ENCODE data around the gene DCD.
"Not testable (repeated sequence)": the region's sequence is repeated elsewhere in the genome, so short reads cannot be mapped to it uniquely, and the experiment has no call there.

The DCD gene, protein sequence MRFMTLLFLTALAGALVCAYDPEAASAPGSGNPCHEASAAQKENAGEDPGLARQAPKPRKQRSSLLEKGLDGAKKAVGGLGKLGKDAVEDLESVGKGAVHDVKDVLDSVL

DNA sequence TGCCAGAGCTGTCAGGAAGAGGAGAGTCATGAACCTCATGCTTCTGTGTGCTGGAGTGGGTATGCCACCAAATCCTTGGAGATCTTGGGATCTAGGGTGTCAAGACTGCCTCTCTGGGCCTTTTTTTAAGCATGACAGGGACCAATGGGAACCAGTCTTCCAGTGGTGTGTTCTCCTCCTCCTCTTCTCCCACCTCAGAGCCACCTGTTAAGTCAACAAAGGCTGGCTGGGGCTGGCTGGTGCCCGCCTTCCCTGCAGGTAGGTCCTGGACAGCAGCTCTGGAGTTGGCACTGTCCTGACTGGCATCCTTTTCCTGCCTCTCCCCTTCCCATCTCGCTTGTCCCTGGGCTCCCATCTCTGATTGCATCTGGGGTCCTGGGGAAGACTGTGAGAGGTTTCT, at the start of gene DCD:
Gene DCD (minus strand): TSS at position 101 of the 400 bp plus-strand sequence. CDS start 62 bp downstream, at position 39.
- DNase-seq (ENCODE audit: low read depth in 2 of 2), result no peak

DNA sequence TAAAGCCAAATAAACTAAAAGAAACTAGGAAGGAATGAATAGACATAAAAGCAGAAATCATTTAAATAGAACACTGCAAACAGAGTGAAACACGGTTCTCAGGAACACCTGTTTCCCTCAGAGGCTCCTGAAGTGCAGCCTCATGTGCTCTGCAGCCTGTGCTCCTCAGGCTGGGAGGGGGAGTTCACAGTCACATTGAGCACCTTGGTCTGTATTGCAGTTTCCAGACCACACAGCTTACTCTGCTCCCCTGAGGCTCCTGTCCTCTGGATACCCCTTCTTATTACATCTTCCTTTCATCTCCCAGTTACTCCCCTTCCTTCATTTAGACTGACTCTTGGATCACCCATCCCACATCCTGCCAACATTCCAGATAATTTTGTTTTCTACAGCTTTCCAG, 49.7 kb upstream of the DCD start:
- no peak for DNase-seq (ENCODE audit: low read depth in 2 of 2)

DNA sequence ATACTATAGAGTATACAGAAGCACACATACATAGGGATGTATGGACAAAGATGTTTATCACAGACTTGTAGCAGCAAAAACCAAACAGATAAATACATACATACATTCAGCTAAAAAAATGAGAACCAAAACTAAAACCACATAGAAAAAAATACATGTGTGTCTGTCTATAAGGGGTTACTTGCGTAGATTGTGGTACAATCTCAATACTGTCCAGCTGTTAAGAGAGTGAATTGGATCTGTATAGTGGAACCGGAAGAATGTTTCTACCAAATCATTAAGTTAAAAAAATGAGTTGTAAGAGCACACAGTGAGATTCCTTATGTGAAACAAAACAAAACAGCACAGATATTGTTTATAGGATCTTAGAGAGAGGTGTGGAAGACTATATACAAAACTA, 44.2 kb upstream of the DCD start:
- DNase-seq (ENCODE audit: low read depth in 2 of 2), result no peak

DNA sequence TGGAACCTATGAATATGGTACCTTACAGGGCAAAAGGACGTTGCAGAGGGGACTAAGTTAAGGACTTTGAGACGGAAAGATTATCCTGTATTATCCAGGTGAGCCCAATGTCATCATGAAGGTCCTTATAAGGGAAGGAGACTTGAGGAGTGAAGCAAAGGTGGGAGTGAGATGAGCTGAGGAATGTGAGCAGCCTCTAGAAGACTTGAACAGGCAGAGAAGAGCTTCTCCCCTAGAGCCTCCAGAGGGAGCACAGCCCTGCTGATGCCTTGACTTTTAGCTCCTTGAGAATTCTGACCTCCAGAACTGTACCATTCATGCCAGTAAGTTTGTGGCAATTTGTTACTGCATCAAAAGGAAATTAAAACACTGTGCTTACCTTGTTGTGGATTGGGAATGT, 41.8 kb upstream of the DCD start:
- DNase-seq (ENCODE audit: low read depth in 2 of 2), result no peak

DNA sequence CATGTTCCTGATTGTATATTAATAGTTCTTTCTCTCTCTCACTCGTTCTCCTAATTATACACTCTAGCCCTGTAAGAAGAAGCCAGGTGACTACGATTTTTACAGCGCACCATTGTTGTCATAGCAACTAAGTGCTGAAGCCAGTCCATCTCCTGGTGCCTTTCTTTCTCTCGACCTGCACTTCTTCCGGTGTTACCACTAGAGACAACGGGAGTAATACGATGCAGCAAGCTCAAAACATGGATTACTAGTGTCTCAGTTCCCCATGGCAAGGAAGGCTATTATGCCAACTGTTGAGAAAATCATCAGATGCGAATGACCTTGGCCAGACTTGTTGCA, 40.8 kb upstream of the DCD start:
- no peak for DNase-seq (ENCODE audit: low read depth in 2 of 2)

DNA sequence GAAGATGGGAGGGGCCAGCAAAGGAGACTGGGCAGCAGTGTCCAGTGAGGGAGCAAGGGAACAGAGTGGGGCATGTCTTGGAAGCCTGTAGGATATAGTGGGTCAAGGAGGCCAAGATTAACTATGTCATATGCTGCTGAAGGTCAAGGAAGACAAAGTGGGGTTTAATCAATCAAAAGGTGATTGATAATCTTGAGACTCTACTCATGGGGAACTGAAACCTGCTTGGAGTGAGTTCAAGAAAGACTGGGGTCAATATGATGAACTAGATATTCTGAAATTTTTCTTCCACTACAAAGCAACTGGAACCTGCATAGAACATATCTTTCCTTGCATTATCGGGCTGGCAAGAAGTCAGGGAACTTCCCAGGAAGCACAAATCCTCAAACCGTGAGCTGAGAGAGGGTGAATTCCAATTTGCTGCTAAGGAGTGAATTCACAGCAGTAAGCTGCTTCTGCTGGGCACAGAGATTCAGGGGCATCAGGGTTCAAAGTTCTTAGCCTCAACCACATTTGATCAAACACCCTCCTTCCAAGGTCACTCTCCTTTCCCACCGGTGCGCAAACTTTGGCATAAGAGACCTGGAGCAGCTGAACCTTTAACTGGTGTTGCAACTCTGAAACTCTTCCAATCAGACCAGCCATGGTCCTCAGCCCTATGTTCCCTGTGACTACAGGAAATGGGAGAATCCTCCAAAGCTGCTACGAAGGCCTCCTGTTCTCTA, 40.3 kb upstream of the DCD start:
- no peak for DNase-seq (ENCODE audit: low read depth in 2 of 2)

DNA sequence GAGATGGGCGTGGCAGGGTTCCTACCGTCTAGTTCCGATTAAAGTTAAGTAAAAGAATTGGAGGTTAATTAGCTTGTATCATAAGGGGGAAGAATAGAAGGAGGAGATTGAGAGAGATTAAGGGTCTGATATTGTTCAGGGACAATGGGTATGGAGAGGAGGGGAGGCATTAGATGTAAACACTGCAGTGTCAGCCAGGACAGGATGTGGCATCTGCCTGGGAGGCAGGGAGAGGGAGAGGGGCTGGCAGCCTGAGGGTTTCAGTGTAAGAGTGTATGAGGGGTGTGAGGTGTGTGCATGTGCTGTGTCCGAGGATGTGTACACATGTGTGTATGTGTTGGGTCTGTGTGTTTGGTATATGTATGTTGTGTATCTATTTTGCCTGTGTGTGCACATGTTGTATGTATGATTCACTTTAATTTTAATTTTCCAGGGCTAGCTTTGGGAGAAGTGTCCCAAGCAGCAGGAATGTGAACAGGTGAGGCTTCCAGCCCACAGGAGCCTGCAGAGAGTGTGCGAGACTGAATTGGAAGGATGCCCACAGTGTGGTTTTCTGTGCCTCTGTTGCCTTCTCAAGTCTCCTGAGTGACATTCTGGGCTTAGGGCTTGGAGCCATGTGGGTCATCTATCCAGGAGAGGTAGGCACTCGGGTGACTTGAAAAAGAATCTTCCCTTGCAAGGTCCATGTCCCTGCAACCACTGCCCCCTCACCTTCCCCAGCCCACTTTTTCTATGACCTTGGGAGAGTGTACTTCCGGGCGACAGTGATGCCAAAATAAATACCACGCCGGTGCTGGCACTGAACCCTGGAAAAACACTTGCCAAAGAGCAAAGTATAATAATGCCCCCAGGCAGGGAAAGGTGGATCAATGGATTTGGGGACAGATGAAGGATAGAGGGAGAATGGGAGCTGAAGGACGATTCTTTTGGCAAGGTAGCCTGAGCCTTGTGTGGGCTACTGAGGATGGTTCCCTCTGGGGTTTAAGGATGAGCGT, 36.8 kb upstream of the DCD start:
- DNase-seq (ENCODE audit: low read depth in 2 of 2), result no peak

DNA sequence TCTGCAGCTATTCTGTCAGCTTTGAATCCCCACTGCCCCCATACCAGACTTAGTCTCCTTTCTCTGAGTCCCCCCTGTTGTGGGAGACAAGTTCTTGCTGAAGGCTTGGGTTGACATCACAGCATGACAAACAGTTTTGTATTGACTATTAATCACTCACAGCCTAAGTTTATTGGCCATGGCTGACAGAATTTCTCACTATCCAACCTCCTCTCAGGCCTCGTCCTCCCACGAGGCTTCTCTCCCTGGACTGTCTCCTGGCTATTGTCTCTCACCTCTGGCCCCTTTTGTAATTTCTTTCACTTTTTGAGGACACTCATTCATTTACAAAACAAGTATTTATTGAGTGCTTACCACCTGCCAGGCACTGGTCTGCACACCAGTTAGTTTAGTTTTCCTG, 35.2 kb upstream of the DCD start:
- no peak for DNase-seq (ENCODE audit: low read depth in 2 of 2)

DNA sequence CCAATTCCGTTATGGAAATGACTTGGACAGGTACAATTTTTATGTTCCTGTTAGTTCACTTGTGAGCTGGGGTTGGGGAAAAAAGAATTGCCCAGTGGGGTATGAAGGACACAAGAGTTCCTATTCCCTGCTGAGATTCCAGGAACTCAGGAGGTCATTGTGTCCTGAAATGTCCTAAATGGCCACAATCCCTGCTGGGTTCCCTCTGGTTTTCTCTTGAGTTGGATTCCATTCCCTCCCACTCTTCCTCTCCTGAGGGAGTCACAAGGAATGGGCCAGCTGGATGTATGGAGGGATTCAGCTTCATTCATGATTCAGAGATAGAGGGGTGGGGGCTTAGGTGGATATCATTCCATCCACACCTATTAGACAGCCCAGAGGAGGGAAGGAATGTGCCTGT, 34.5 kb upstream of the DCD start:
- DNase-seq (ENCODE audit: low read depth in 2 of 2), result no peak

DNA sequence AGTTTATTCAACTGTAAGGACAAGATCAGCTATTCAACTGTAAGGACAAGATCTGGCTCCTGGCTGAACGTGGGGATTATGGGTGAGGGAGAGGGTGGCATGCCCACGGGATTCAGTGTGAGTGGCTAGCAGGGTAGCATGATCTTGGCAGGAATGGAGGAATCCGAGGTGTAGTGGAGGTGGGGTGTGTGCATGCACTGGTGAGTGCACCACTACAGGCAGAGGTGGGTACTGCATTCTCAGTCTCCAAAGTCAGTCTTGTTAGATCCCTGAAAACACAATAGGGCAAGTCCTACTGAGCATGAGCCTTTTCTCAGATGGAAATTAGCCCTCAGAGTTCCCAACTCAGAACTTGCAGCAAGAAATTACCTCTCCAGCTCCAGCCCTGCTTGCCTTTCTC, 32.2 kb upstream of the DCD start:
- DNase-seq (ENCODE audit: low read depth in 2 of 2), result peak; percentile 11 to 22

DNA sequence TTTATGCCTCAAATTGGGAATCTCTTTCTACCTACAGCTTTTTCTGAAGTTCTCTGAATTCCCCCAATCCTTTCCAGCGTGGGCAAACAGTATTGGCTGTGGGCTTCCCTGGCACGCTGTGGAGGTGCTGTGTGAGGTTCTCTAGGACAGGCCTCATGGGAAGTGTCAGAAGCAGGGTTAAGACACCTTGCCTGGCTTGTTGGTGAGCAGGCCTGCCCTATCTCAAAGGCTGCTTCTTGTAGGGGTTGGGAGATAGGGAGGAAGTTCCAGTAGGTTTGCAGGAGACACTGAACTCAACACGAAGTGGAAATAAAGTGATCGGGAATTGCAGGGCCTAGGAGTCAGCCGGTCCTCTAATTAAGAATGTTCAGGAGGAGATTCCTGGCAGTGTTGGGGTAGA, 30.0 kb upstream of the DCD start:
- no peak for DNase-seq (ENCODE audit: low read depth in 2 of 2)

DNA sequence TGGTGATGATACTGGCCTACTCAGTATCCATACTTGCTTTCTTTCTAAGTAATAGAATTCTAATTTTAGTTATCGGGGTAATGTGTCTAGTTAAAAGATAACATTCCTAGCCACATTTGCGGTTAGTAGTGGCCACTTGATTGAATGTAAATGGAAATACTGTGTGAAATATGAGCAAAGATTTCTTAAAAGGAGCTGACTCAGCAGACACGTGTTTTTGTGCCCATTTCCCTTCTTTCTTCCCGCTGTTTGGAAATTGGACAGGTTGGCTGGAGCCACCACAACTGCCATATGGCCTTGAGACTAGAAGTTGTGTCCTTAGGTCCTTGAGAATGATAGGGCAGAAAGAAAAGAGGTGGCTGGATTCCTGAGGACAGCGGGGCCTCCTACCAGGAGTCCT, 19.8 kb upstream of the DCD start:
- no peak for DNase-seq (ENCODE audit: low read depth in 2 of 2)

DNA sequence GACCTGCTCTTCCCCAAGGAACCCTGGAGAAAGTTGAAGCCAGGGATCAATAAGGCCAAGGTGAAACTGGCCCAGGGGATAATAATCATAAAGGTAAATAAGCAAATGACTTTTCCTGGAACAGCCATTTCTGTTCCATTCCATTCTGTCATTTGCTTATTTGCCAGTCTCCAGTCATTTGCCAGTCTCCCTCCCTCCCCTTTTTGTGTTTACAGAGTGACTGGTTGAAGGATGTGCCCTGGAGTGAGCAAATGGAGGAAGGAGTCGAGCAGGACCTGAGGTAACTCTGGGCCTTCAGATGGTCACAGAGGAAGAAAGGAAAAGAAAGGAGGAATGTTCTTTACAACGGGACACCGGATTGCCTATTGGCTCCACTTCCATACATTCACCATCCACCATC, 17.8 kb upstream of the DCD start:
- DNase-seq (ENCODE audit: low read depth in 2 of 2), result no peak

DNA sequence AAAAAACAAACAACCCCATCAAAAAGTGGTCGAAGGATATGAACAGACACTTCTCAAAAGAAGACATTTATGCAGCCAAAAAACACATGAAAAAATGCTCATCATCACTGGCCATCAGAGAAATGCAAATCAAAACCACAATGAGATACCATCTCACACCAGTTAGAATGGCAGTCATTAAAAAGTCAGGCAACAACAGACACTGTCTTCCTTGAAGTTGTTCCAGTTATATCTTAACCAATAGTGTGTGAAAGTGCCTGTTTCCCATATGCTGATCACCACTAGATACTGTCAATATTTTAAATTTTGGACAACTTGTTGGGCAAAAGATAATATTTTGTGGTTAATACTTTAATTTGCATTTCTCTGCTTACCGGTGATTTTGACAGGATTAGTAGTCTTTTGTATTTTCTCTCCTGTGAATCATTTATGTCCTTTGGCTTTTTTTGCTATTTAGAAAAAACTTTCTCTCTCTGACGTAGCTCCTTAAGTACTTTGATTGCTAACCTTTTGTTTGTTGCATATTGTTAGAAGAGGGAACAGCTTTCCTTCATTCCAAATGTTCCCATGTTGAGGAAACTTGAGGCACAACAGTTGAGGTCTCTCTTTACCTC, 17.0 kb upstream of the DCD start:
- DNase-seq (ENCODE audit: low read depth in 2 of 2), result not testable (repeated sequence)

DNA sequence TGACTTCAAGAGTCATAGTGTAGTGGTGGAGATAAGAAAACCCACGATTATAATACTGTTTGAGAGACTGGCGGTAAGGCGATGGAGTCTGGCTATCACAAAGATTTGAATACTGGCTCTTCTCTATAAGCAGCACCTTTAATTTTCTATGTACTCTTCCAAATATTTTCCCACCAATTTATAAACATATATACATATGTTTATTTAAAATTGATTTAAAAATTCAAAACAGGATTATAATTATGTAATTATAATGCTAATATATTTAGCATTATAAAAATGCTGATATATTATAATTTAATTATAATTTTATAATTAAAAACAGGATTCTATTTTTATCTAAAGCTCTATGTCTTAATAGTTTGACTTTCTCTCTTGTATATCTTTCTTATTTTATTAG, 15.4 kb upstream of the DCD start:
- DNase-seq (ENCODE audit: low read depth in 2 of 2), result no peak

DNA sequence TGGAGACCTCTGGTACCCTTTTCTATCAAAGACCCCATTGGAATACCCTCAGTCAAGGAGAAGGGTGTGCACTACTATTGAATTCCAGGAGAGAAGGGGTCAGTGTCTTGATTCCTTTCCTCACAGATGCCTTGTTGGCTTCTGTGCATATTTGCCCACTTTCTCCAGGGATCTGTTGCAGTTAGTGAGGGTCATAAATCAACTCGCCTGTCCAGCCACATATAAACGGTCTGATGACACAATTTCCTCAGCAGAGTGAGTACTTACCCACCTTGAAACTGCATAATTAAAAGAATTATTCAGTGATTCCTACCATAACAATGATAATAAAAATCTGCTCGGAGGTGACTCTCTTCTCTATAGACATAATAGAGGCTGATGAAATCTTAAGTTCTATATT, 13.9 kb upstream of the DCD start:
- DNase-seq (ENCODE audit: low read depth in 2 of 2), result no peak

DNA sequence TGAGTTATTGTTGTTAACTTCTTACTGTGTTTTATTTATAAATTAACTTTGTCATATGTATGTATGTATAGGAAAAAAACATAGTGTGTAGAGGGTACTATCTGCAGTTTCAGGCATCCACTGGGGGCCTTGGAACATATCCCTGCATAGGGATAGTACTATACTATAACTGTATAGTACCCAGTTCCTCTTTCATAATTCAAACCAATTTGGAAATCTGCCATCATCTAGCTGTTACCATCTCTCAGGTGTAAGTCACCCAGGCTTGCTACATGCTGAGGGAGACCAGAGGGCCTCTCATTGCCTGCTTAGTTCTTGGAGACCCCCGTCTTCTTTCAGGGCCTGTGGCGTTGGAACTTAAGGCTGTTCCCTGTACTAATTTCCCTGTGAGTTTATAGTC, 12.9 kb upstream of the DCD start:
- no peak for DNase-seq (ENCODE audit: low read depth in 2 of 2)

DNA sequence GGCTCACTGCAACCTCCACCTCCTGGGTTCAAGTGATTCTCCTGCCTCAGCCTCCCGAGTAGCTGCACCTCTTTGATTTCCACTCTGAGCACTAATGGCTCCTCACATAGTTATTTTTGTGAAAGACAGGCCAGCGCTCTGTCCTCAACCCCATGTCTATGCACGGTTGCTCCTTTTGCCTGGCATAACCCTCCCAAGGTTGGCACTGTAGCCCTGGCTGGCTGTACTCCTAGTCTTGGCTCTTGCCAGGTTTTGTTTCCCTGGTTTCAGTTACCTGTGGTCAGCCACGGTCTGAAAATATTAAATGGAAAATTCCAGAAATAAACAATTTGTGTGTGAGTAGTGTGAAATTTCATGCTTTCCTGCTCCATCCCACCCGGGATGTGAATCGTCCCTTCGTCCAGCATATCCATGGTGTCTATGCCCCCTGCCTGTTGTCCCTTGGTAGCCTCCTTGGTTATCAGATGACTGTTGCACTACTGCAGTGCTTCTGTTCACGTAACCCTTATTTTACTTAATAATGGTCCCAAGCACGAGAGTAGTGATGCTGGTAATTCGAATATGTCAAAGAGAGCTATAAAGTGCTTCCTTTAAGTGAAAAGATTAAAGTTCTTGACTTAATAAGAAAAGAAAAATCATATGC, 12.3 kb upstream of the DCD start:
- no peak for DNase-seq (ENCODE audit: low read depth in 2 of 2)

DNA sequence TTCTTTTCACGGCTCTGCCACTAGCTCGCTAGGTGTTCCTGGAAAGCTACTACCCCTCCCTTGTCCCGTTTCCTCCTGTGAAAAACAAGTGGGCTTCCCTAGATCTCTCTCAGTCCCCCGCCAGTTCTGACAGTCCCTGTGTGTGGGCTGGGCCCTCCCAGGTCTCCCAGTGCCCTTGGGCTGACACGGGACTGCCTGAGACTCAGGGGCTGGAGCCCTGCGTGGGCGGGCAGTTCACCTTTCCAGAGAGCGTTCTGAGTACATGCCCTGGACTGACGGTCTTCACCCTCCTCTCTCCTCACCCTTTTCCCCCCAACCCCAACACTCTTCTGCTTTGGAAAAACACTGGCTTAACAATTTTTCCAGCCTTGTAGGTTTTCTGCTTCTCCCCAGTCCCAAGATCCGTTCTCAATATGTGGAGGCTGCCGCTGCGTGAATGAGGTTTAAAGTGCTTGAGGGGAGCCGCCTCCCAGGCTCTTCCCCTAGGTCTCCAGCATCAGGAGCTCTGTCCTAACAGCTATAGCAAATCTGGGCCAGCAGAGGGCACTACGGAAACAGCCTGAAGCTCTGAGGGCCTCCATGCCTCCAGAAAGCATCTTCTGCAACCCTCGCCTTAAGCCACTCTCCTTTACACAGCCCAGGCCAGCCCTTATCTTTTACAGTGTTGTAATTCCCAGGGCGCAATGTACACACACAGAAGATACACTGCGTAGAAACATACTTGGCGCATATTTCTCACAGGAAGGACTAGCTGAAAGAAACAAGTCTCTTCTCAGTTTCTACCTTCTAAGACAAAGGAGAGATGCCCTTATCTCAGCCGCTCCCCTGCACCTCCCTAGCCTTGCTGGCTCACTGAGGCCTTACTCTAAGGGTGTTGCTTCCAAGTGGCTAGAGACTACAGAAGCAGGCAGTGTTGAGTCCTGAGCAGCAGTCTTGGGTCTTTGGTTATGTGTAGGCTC, 10.4 kb upstream of the DCD start:
- peak; percentile 37 to 44 for DNase-seq (ENCODE audit: low read depth in 2 of 2)

DNA sequence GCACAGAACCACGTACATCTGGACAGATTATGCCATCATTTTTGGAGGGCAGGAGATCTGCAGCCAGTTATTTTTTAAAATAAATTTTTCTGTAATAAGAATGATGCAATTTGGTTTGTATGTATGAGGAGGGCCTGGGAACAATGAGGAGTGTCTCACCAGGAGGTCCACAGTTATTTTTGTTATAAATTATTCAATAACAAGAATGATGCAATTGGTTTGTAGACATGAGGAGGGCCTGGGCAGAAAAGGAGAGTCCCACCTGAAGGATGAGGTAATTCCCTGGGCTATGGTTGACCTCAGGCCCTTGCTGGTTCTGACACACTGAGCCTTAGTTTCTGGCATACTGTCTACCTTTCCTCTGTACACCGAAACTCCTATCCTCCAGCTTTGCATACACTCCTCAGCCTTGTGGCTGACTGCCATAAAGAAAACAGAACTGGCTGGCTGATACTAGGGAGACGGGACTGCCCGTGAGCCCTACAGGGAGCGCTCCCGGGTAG, 9.0 kb upstream of the DCD start:
- DNase-seq (ENCODE audit: low read depth in 2 of 2), result no peak

DNA sequence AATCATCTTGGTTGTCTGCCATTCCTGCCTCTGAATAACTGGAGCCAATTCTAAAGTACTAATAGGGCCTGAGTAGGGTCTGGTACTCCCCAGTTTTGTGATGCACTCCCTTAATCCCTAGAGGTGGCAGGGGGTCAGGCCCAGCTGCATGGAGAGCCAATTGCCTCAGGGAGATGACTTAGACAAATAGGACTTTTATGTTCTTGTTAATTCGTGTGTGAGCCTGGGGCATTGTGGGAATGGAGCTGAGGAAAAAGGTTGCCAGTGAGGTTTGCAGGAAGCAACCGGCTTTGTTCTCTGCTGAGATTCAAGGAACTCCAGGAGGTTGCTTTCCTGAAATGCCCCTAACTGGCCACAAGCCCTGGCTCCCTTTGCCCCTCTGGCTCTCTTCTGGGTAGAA, 6.8 kb upstream of the DCD start:
- no peak for DNase-seq (ENCODE audit: low read depth in 2 of 2)
